Measurements from ENCODE around the gene CSTF2T. TPM values are rescaled to one million over a fixed set of nuclear protein-coding genes. Genes with fewer than 3 reads are reported as not detected.

CSTF2T gene
- total RNA-seq, 3 donors from 2014 or later (not counting 1 experiment from before 2014, with no cell fraction given): 29.8 to 34.8 (median 32.8) TPM

GRCh38 chr10:51663086-51663485, 36.3 kb downstream of the CSTF2T start:
- ATAC-seq: no peak
- Mint-ChIP-seq H3K9me3 (no peaks in the 10 kb centered on the region), H3K4me3 (no peak overlapping the region), H3K36me3 (no peaks in the 10 kb centered on the region), H3K27ac (no peak overlapping the region), H3K27me3 (ENCODE audit: low read depth in 2 of 2) (peaks cover 0 to 3% of the 10 kb centered on the region in 2 donors), H3K4me1 (no peaks in the 10 kb centered on the region)
- H3K4me3 ChIP-seq (ENCODE audit: low read length): no peak overlapping the region
- no peak overlapping the region for H3K27ac ChIP-seq (ENCODE audit: low read length)
- no peak for TF ChIP-seq CTCF (IDR thresholded peaks at IDR 0.05)
- DNase-seq: no peak
- no peaks in the 10 kb centered on the region for H3K27me3 ChIP-seq (ENCODE audit: control insufficient read depth, insufficient read depth, low read length)
- 78% methylated on average over 3 of the region's 3 CpGs for WGBS (ENCODE audit: insufficient coverage)
- no peaks in the 10 kb centered on the region for H3K36me3 ChIP-seq (ENCODE audit: control insufficient read depth, insufficient read depth, low read length)
- intact Hi-C loops (cut with micrococcal nuclease): no loop called here
- H3K9me3 ChIP-seq (ENCODE audit: control insufficient read depth, insufficient read depth, low read length): no peaks in the 10 kb centered on the region
- H3K4me1 ChIP-seq (ENCODE audit: control insufficient read depth, insufficient read depth, low read length): no peaks in the 10 kb centered on the region

- no peaks in the 10 kb centered on the region for H3K9me3 Mint-ChIP-seq
- Histone ChIP-seq H3K27me3 (ENCODE audit: control insufficient read depth, insufficient read depth, low read length) (no peaks in the 10 kb centered on the region), H3K4me3 (ENCODE audit: low read length) (no peak overlapping the region), H3K36me3 (ENCODE audit: control insufficient read depth, insufficient read depth, low read length) (no peaks in the 10 kb centered on the region), H3K4me1 (ENCODE audit: control insufficient read depth, insufficient read depth, low read length) (no peaks in the 10 kb centered on the region), H3K9me3 (ENCODE audit: control insufficient read depth, insufficient read depth, low read length) (no peaks in the 10 kb centered on the region), H3K27ac (ENCODE audit: low read length) (no peak overlapping the region)
- intact Hi-C loops (cut with micrococcal nuclease): no loop called here
- H3K27ac Mint-ChIP-seq: no peak overlapping the region
- H3K36me3 Mint-ChIP-seq: no peaks in the 10 kb centered on the region
- no peak for TF ChIP-seq CTCF (IDR thresholded peaks at IDR 0.05)
- no peaks in the 10 kb centered on the region for H3K4me1 Mint-ChIP-seq
- 31% methylated on average over 1 of the region's 1 CpG for WGBS (ENCODE audit: insufficient coverage)
- no peak for ATAC-seq
- H3K27me3 Mint-ChIP-seq (ENCODE audit: low read depth in 2 of 2): peaks cover 0 to 1% of the 10 kb centered on the region in 2 donors
- no peak overlapping the region for H3K4me3 Mint-ChIP-seq
- no peak for DNase-seq
Measured at GRCh38 chr10:51659344-51659743, 40.1 kb downstream of the CSTF2T start.

GRCh38 chr10:51658000-51658399, 41.4 kb downstream of the CSTF2T start:
- Mint-ChIP-seq H3K27ac (no peak overlapping the region), H3K4me1 (no peaks in the 10 kb centered on the region), H3K36me3 (no peaks in the 10 kb centered on the region), H3K9me3 (no peaks in the 10 kb centered on the region), H3K27me3 (ENCODE audit: low read depth in 2 of 2) (peaks cover 0 to 5% of the 10 kb centered on the region in 2 donors), H3K4me3 (no peak overlapping the region)
- Histone ChIP-seq H3K27me3 (ENCODE audit: control insufficient read depth, insufficient read depth, low read length) (no peaks in the 10 kb centered on the region), H3K27ac (ENCODE audit: low read length) (no peak overlapping the region), H3K36me3 (ENCODE audit: control insufficient read depth, insufficient read depth, low read length) (no peaks in the 10 kb centered on the region), H3K9me3 (ENCODE audit: control insufficient read depth, insufficient read depth, low read length) (no peaks in the 10 kb centered on the region), H3K4me1 (ENCODE audit: control insufficient read depth, insufficient read depth, low read length) (no peaks in the 10 kb centered on the region), H3K4me3 (ENCODE audit: low read length) (no peak overlapping the region)
- intact Hi-C loops (cut with micrococcal nuclease): no loop called here
- no peak for TF ChIP-seq CTCF (IDR thresholded peaks at IDR 0.05)
- DNase-seq: no peak
- ATAC-seq: no peak
- WGBS (ENCODE audit: insufficient coverage): 65% methylated on average over 2 of the region's 2 CpGs

- H3K4me1 ChIP-seq (ENCODE audit: control insufficient read depth, insufficient read depth, low read length): no peaks in the 10 kb centered on the region
- no peak overlapping the region for H3K27ac Mint-ChIP-seq
- no peak overlapping the region for H3K27ac ChIP-seq (ENCODE audit: low read length)
- no peaks in the 10 kb centered on the region for H3K4me1 Mint-ChIP-seq
- 84% methylated on average over 3 of the region's 3 CpGs for WGBS (ENCODE audit: insufficient coverage)
- H3K27me3 Mint-ChIP-seq (ENCODE audit: low read depth in 2 of 2): peaks cover 0 to 5% of the 10 kb centered on the region in 2 donors
- no peaks in the 10 kb centered on the region for H3K9me3 ChIP-seq (ENCODE audit: control insufficient read depth, insufficient read depth, low read length)
- H3K36me3 Mint-ChIP-seq: no peaks in the 10 kb centered on the region
- no peak overlapping the region for H3K4me3 ChIP-seq (ENCODE audit: low read length)
- no peaks in the 10 kb centered on the region for H3K9me3 Mint-ChIP-seq
- no peak for TF ChIP-seq CTCF (IDR thresholded peaks at IDR 0.05)
- intact Hi-C loops (cut with micrococcal nuclease): no loop called here
- no peaks in the 10 kb centered on the region for H3K36me3 ChIP-seq (ENCODE audit: control insufficient read depth, insufficient read depth, low read length)
- no peak overlapping the region for H3K4me3 Mint-ChIP-seq
- no peak for ATAC-seq
- no peaks in the 10 kb centered on the region for H3K27me3 ChIP-seq (ENCODE audit: control insufficient read depth, insufficient read depth, low read length)
- no peak for DNase-seq
Measured at GRCh38 chr10:51656503-51656902, 42.9 kb downstream of the CSTF2T start.
